NCI-H526 (cell line): ENCODE data around the gene CRYBG2.

Source experiments
- DNase-seq, 2 experiments: peaks; one replicate each; lab custom pipeline; 2025; lab: John Stamatoyannopoulos, UW

Gene CRYBG2

GRCh38 chr1:26281091-26281958 lies 72.6 kb downstream of the CRYBG2 start:
- DNase-seq, result no peak

DNA sequence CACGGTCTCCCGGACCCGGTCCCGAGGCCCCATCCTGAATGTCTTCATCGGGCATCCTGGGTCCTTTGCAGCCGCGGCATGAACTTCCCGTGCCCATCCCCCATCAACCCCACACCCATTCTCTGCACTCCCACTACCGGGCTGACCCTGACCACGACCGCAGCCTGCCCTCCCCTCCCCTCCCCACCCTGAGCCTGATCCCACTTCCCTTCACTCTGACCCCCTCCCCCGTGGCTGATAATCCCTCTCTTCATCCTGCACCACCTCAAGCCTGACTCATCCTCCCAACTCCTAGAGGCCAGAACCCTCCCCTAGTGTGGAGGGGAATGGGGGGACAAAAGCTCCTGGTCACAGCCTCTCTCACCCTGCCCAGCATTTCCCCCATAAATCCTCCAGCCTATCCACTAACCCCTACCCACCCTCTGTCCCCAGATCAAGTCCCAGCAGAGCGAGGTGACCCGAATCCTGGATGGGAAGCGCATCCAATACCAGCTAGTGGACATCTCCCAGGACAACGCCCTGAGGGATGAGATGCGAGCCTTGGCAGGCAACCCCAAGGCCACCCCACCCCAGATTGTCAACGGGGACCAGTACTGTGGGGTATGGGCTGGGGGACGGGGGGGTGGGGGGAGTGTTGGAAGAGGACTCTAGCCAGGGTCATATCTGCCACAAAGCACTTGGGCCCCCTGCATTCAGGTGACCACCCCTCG lies 73.4 kb downstream of the CRYBG2 start:
- DNase-seq, result no peak

GRCh38 chr1:26279456-26280332 lies 74.2 kb downstream of the CRYBG2 start, which contains the start of gene SH3BGRL3:
TSS of gene SH3BGRL3 (plus strand) at chr1:26280086. CDS start at chr1:26280156, 70 bp downstream.
- peak; percentile 56 to 90 for DNase-seq

DNA sequence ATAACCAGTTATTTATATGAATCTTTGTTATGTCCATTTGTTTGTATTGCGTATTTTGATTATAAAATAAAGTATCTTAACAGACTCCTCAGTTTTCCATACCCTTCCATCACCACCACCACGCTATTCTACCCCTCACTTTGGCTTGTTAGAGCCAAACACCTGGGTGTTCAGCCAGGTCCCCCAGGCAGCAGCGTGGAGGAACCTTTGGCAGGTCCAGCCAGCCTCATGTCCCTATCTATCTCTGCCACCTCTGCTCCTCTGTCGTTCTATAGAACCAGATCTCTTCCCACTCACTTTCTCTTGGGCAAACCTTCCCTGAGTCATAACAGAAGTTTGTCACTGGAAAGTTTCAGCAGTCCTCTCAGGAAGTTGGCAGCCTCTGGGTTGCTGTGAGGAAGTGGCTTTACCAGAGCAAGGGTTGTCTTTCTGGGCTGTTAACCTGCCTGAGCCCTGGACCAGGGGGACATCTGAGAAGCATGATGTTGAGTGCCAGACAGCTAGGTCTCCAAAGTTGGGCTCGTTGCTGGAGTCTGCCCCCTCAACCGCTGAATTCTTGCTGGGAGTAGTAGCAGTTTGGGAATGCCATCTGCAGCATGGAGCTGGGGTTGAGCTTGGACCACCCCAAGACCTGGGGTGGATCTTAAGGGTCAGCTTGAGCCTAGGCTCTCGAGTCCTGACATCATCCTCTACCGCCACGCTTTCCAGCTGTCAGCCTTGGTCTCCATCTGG lies 75.0 kb downstream of the CRYBG2 start:
- no peak for DNase-seq

- no peak for DNase-seq
These were observed 75.6 kb downstream of the CRYBG2 start for GRCh38 chr1:26278303-26278702.

DNA sequence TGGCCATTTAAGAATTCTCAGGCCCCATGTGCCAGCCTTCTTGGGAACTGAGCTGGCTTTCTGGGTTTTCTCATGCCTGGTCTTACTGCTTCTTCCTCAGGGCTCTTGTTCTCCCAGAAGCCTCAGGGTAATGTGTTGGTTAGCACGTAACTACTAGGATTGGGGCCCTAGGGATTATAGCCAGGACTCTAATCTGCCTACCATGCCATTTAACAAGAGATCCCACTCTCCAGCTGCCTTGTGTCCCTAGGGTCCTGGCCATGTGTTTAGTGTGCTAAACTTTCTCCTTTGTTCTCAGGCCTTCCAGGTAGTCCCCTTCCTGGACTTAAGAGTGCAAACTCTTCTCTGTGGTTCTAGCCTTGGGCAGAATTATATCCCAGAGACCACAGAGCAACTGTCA lies 76.2 kb downstream of the CRYBG2 start:
- no peak for DNase-seq

- DNase-seq, result no peak
These were observed 76.7 kb downstream of the CRYBG2 start for GRCh38 chr1:26277261-26277661.

- DNase-seq, result no peak
These were observed 77.5 kb downstream of the CRYBG2 start for GRCh38 chr1:26276432-26276838.

- peak; percentile 57 to 88 for DNase-seq
These were observed 78.1 kb downstream of the CRYBG2 start for GRCh38 chr1:26275580-26276431.

DNA sequence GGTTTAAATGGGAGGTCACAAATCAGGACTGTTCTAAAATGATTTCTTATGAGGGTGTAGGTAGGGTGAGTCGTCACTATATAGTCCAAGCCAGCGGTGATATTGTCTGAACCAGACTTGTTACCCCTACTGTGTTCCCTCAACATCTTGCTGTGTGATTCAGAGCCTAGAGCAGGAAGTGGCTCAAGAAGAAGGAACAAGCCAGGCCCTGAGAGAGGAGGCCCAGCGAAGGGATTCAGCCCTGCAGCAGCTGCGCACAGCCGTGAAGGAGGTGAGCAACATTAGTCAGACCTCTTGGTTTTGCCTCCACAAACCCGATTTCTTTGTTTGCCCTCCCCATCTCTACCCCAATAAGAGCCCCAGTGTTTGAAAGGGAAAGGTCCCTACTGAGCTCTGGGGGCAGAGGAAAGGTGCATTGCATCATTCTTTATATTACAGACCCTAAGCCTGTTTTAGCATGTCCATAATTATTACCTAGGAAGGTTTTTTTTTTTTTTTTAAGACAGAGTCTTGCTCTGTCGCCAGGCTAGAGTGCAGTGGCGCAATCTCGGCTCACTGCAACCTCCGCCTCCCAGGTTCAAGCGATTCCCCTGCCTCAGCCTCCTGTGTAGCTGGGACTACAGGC lies 79.0 kb downstream of the CRYBG2 start:
- DNase-seq, result no peak
